SU-DHL-6 (cell line): ENCODE data around the gene MEI1.

ENCODE experiments used
- H2AFZ ChIP-seq: fragments of 200-600 bp; sonication (generic); 2 replicates; pipeline ENCODE4 v1.6.1; 2014; ENCODE audit warnings: low read depth, mild to moderate bottlenecking, moderate library complexity, mixed read lengths, antibody characterized with exemption, low read length; ENCODE audit not compliant: severe bottlenecking
- H3F3A ChIP-seq: fragments of 200-600 bp; shearing (Covaris generic); 2 replicates; pipeline ENCODE4 v1.6.0; 2016; ENCODE audit warnings: antibody characterized with exemption, mild to moderate bottlenecking; ENCODE audit not compliant: insufficient read depth
- H3K27ac ChIP-seq: fragments of 200-600 bp; sonication (generic); 2 replicates; pipeline ENCODE4 v1.5.1; 2016; ENCODE audit warnings: low read depth, mild to moderate bottlenecking, low read length, moderate library complexity, mixed read lengths
- H3K27me3 ChIP-seq: fragments of 200-600 bp; sonication (generic), shearing (Covaris generic); 2 replicates; pipeline ENCODE4 v1.6.0; 2014; ENCODE audit warnings: mild to moderate bottlenecking, low read length
- H3K36me3 ChIP-seq: fragments of 200-600 bp; sonication (generic); 2 replicates; pipeline ENCODE4 v1.6.1; 2014; ENCODE audit warnings: mild to moderate bottlenecking, low read length, mixed read lengths
- H3K4me2 ChIP-seq: fragments of 300-600, 200-600 bp; shearing (Covaris generic), sonication (generic); 2 replicates; pipeline ENCODE4 v1.6.0; 2014; ENCODE audit warnings: low read length, low read depth, mild to moderate bottlenecking; ENCODE audit not compliant: poor library complexity, severe bottlenecking
- H3K4me3 ChIP-seq: fragments of 200-600 bp; sonication (generic); 2 replicates; pipeline ENCODE4 v1.5.1; 2014; ENCODE audit warnings: antibody characterized with exemption, low read length, mild to moderate bottlenecking, mixed read lengths; ENCODE audit not compliant: insufficient read depth, poor library complexity, severe bottlenecking
- H3K79me2 ChIP-seq: fragments of 200-600 bp; sonication (generic); 2 replicates; pipeline ENCODE4 v1.6.1; 2014; ENCODE audit warnings: mild to moderate bottlenecking, low read length, moderate library complexity; ENCODE audit not compliant: insufficient read depth
- H3K9ac ChIP-seq: fragments of 200-600 bp; sonication (generic); 2 replicates; pipeline ENCODE4 v1.7.0; 2014; ENCODE audit warnings: mild to moderate bottlenecking, low read length
- H3K9me2 ChIP-seq: fragments of 200-600 bp; sonication (generic); replicated peaks from 2 replicates; pipeline ENCODE4 v1.6.1; 2014; ENCODE audit warnings: low read length; ENCODE audit not compliant: insufficient read depth
- H3K9me3 ChIP-seq: fragments of 200-600 bp; sonication (generic); 2 replicates; pipeline ENCODE4 v1.6.1; 2014; ENCODE audit warnings: low read length, mixed read lengths; ENCODE audit not compliant: insufficient read depth
- H4K20me1 ChIP-seq: fragments of 200-600 bp; sonication (generic); 2 replicates; pipeline ENCODE4 v1.6.1; 2014; ENCODE audit warnings: low read depth, mild to moderate bottlenecking, antibody characterized with exemption, low read length, moderate library complexity, mixed read lengths
- CTCF ChIP-seq: fragments of 200-600 bp; sonication (generic); IDR thresholded peaks from one replicate; pipeline ENCODE4 v1.5.1; 2017; ENCODE audit warnings: antibody characterized with exemption, mild to moderate bottlenecking, low read length, moderate library complexity; ENCODE audit not compliant: insufficient read depth, poor library complexity, severe bottlenecking
- EZH2phosphoT487 ChIP-seq: fragments of 200-600 bp; sonication (generic), shearing (Covaris generic); conservative IDR thresholded peaks from 2 replicates; pipeline ENCODE4 v1.6.1; 2018; ENCODE audit warnings: mild to moderate bottlenecking, antibody characterized with exemption, low read length, moderate library complexity, mixed read lengths

Gene MEI1

GRCh38 chr22:41800348-41801146 is 101.2 kb downstream of the MEI1 start, which contains the start of gene CCDC134:
Gene CCDC134 (plus strand): TSS chr22:41800679. CDS start chr22:41808891, 8,212 bp downstream.
- Histone ChIP-seq H3K27ac (0 out of 2 replicates have a peak within 1 kb of the TSS, but pooled peaks have one; percentile 2), H3K9me3 (no peaks in the 10 kb centered on the region), H3K79me2 (peaks cover 15% of the 10 kb centered on the region; the same call in 1 of the 2 replicates), H4K20me1 (no peaks in the 10 kb centered on the region), H3K4me3 (peak within 1 kb of the TSS; percentile 60), H2AFZ (peak within 1 kb of the TSS; percentile 94), H3K4me2 (peak within 1 kb of the TSS; percentile 83), H3K9ac (peak within 1 kb of the TSS; percentile 72), H3K9me2 (no peaks in the 10 kb centered on the region), H3K27me3 (no peaks in the 10 kb centered on the region), H3K36me3 (no peaks in the 10 kb centered on the region), H3F3A (0 out of 2 replicates have a peak, but pooled peaks cover 3% of the 10 kb centered on the region)
- no peak for TF ChIP-seq EZH2phosphoT487

- no peaks in the 10 kb centered on the region for H3K9me3 ChIP-seq
- H3K9ac ChIP-seq, result peak overlapping the region; percentile 72
- H3K4me3 ChIP-seq, result peak overlapping the region; percentile 60
- TF ChIP-seq CTCF (no peak), EZH2phosphoT487 (no peak)
- H4K20me1 ChIP-seq, result no peaks in the 10 kb centered on the region
- no peaks in the 10 kb centered on the region for H3K36me3 ChIP-seq
- peak overlapping the region; percentile 83 for H3K4me2 ChIP-seq
- H2AFZ ChIP-seq, result no peak overlapping the region
- H3K9me2 ChIP-seq, result no peaks in the 10 kb centered on the region
- H3K79me2 ChIP-seq, result peaks cover 15% of the 10 kb centered on the region; the same call in 1 of the 2 replicates
- H3K27me3 ChIP-seq, result no peaks in the 10 kb centered on the region
- H3F3A ChIP-seq, result 0 out of 2 replicates have a peak, but pooled peaks cover 3% of the 10 kb centered on the region
- no peak overlapping the region for H3K27ac ChIP-seq
These were observed 102.0 kb downstream of the MEI1 start for GRCh38 chr22:41801147-41801819.

- Histone ChIP-seq H3K4me3 (peak overlapping the region; percentile 60), H3K27ac (no peak overlapping the region), H3K9me3 (no peaks in the 10 kb centered on the region), H3K36me3 (no peaks in the 10 kb centered on the region), H3F3A (0 out of 2 replicates have a peak, but pooled peaks cover 3% of the 10 kb centered on the region), H2AFZ (no peak overlapping the region), H3K27me3 (no peaks in the 10 kb centered on the region), H3K4me2 (peak overlapping the region; percentile 83), H3K9me2 (no peaks in the 10 kb centered on the region), H3K79me2 (peaks cover 15% of the 10 kb centered on the region; the same call in 1 of the 2 replicates), H3K9ac (peak overlapping the region; percentile 72), H4K20me1 (no peaks in the 10 kb centered on the region)
- TF ChIP-seq CTCF (no peak), EZH2phosphoT487 (no peak)
These were observed 102.6 kb downstream of the MEI1 start for GRCh38 chr22:41801886-41802285.
